Omental fat pad (tissue), 4 donors: ENCODE results near the gene AGAP1. TPM values are rescaled to one million over a fixed set of nuclear protein-coding genes. Genes with fewer than 3 reads are reported as not detected.

Source experiments
- ATAC-seq: fragments of 150-250 bp; one replicate; pipeline ENCODE4 v1.9.1; 2016; ENCODE audit warnings: mild to moderate bottlenecking, moderate library complexity; ENCODE audit not compliant: low FRiP score
- DNase-seq: peaks from one replicate; pipeline ENCODE4 v3.0.0-alpha.2; 2019; ENCODE audit warnings: low spot score
- total RNA-seq, 4 donors: library from RNA; depleted of rRNA; stranded (reverse); fragments of >200 nt; gene quantifications; one replicate each; pipeline ENCODE4 v1.1.0, GENCODE V29; 2016
- TF ChIP-seq, protein P1 (sequence below), 3 donors: fragments of 450-650 bp; IDR thresholded peaks; one replicate each; pipeline ENCODE4 v1.5.1; 2016 to 2017; ENCODE audit warnings: antibody characterized with exemption in 3 of 3, mild to moderate bottlenecking in 3 of 3, moderate library complexity in 2 of 3

AGAP1 gene
- 10 to 100 TPM; 15.5 to 24.3 (median 16.2) TPM for total RNA-seq

DNA sequence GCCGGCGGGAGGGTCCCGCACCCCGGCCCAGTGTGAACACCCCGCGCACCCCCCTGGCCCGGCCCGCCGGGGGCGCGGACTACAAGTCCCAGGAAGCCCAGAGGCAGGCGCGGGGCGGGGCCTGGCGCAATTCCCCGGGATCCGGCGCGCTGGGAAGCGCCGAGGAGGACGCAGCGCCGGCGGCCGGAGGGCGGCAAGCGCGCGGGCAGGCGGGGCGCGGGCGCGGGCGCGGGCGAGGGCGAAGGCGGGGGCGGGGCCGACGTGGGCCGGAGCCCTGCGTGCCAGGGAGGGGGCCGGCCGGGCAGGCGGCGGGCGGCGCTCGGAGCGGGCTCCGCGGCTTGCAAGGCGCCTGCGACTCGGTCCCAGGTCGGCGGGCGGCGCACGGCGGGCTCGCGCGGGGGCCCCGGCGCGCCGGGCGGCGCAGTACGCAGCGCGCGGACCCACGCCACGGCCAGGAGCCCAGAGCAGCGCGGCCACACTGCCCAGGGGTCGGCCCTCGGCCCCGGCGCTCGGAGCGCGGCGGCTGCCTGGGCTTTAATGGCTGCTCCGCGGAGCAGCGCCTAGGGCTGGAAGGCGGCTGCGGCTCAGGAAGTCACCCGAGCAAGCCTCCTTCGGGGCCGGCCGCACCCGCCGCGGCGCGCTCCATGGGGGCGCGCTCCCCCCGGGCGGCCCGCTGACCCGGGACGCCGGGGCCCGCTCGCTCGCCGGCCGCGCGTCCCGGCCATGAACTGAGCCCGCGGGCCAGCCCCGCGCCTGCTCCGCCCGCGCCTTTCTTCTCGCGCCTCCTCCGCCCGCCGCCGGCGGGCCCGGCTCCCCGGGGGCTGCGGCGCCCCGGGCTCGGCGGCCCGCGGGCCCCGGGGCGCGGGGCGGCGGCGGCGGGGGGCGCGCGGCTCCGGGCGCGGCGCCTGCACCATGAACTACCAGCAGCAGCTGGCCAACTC is at the start of gene AGAP1:
AGAP1 (plus strand) TSS at position 269 of the 941 bp plus-strand sequence.
- DNase-seq (peak; percentile 46), ATAC-seq (peak; percentile 87)
- TF ChIP-seq, protein P1, sequence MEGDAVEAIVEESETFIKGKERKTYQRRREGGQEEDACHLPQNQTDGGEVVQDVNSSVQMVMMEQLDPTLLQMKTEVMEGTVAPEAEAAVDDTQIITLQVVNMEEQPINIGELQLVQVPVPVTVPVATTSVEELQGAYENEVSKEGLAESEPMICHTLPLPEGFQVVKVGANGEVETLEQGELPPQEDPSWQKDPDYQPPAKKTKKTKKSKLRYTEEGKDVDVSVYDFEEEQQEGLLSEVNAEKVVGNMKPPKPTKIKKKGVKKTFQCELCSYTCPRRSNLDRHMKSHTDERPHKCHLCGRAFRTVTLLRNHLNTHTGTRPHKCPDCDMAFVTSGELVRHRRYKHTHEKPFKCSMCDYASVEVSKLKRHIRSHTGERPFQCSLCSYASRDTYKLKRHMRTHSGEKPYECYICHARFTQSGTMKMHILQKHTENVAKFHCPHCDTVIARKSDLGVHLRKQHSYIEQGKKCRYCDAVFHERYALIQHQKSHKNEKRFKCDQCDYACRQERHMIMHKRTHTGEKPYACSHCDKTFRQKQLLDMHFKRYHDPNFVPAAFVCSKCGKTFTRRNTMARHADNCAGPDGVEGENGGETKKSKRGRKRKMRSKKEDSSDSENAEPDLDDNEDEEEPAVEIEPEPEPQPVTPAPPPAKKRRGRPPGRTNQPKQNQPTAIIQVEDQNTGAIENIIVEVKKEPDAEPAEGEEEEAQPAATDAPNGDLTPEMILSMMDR (IDR thresholded peaks at IDR 0.05), result no peak

DNA sequence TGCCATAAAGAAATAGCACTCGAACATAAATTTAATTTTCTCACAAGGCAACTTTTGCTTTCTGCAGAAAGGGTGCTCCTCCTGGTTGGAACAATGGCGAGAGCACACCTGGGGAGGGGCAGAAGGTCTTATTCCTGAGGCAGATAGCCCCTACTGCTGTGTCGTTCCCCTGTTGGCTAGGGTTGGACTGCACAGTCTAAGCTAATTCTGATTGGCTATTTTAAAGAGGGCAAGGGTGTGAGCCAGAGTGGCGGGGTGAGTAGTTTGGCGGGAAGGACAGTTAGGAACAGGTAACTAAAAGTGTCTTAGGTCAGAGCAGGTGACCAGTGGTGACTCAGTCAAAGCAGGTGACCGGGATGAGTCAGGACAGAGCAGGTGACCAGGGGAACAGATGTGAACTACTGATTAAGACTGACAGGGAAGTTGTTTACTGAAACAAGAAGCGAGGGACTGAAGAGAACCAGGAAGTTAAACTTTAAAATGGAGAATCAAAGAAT is 49.7 kb upstream of the AGAP1 start:
- TF ChIP-seq, protein P1 (IDR thresholded peaks at IDR 0.05), result no peak
- no peak for ATAC-seq
- DNase-seq, result no peak

DNA sequence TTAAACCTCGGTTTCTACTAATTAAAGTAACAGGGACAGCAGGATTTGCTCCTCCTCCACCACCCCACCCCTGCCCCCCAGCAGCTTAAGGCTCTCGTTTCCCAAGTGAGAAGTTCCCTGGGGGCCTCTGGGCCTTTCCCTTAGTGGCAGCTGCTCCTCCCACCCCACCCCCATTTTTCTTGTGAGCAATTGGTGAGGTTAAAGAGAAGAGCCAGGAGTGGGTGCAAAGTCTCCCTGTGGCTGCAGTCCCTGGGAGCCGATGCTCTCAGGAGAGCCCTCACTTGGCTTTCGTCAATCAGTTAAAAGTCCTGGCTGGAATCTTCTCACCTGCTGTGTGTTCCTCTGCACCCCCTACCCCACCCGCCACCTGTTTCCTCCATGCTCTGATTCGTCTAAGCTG is 48.7 kb upstream of the AGAP1 start:
- TF ChIP-seq, protein P1 (IDR thresholded peaks at IDR 0.05), result no peak
- ATAC-seq (no peak), DNase-seq (no peak)

DNA sequence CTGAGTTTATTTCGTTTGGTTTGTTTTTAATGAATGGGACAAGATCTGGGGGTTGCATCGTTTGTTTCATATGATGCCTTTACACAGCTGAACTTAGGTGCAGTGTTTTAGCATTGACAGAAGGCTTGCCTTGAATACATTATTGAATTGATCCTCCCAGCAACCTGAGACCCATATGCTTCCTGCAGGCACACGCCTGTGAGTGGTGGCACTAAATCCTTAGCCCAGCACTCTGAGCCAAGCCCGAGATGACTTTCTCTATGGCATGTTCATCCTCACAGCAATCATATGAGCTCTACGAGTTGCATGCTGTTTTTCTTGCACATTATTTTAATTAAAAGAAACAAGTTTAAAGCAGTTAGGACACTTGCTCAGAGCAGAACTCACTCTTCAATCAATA is 47.8 kb upstream of the AGAP1 start:
- TF ChIP-seq, protein P1 (IDR thresholded peaks at IDR 0.05), result no peak
- ATAC-seq (no peak), DNase-seq (no peak)

DNA sequence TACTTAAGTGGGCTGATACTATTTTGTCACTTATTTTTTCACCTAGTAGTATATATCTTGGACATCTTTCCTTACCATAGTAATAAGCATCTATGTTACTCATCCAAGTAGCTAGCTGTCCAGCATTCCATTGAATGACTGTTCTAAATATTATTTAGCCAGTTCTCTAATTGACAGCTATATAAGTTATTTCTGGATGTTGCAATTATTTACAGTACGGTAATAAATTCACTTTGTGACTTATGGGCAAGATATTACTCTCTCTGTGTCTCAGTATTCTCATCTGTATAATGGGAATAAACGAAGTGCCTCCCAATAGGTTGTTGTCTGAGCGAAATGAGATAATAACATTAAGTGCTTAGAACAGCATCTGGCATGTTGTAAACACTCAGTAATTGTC is 46.6 kb upstream of the AGAP1 start:
- TF ChIP-seq, protein P1 (IDR thresholded peaks at IDR 0.05), result no peak
- ATAC-seq, result no peak
- no peak for DNase-seq

DNA sequence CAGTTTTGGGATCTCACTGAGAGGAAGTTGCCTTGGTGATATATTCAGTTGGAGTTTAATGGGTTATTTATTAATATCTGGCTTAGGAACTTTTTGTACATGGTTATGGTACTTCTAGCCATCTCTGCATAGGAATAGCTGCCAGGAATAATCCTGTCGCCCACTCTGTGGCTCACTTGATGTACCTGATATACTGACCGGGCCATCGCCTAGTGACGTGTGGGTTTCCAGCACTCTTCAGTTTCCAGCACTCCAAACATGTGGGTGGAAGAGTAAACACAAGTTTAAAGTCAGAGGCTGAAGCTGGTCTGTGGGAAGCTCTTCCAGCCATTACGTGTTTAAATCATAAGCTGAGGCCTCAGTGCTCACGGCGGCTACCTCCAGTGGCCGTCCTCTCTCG is 44.3 kb upstream of the AGAP1 start:
- TF ChIP-seq, protein P1 (IDR thresholded peaks at IDR 0.05), result no peak
- ATAC-seq, result no peak
- no peak for DNase-seq
